HuH-7.5 (cell line): ENCODE measurements around the gene ARHGAP25.

Experiments used
- DNase-seq: peaks from one replicate; pipeline ENCODE4 v3.0.0; 2011; ENCODE audit warnings: low spot score

ARHGAP25 gene

GRCh38 chr2:68734688-68735525 is at the start of gene ARHGAP25:
ARHGAP25 (plus strand) TSS chr2:68734811; CDS start chr2:68735200, 389 bp downstream.
- no peak for DNase-seq

- no peak for DNase-seq
These were observed 48.4 kb upstream of the ARHGAP25 start for GRCh38 chr2:68686178-68686577.

- DNase-seq: no peak
These were observed 47.6 kb upstream of the ARHGAP25 start for GRCh38 chr2:68687018-68687417.

GRCh38 chr2:68689553-68690537 is 44.8 kb upstream of the ARHGAP25 start:
- no peak for DNase-seq

- DNase-seq: no peak
These were observed 43.8 kb upstream of the ARHGAP25 start for GRCh38 chr2:68690851-68691250.

GRCh38 chr2:68692511-68692910 is 42.1 kb upstream of the ARHGAP25 start:
- no peak for DNase-seq

- no peak for DNase-seq
These were observed 40.7 kb upstream of the ARHGAP25 start for GRCh38 chr2:68693951-68694350.

GRCh38 chr2:68695971-68696370 is 38.6 kb upstream of the ARHGAP25 start:
- no peak for DNase-seq

- DNase-seq: no peak
These were observed 38.1 kb upstream of the ARHGAP25 start for GRCh38 chr2:68696554-68696953.

- no peak for DNase-seq
These were observed 35.8 kb upstream of the ARHGAP25 start for GRCh38 chr2:68698567-68699377.

GRCh38 chr2:68700560-68700959 is 34.1 kb upstream of the ARHGAP25 start:
- DNase-seq: no peak

- DNase-seq: no peak
These were observed 28.0 kb upstream of the ARHGAP25 start for GRCh38 chr2:68706637-68707036.

- DNase-seq: no peak
These were observed 26.0 kb upstream of the ARHGAP25 start for GRCh38 chr2:68708629-68709028.

GRCh38 chr2:68709421-68709911 is 25.1 kb upstream of the ARHGAP25 start:
- DNase-seq: peak; percentile 25

- no peak for DNase-seq
These were observed 24.3 kb upstream of the ARHGAP25 start for GRCh38 chr2:68710336-68710735.

GRCh38 chr2:68710756-68711155 is 23.9 kb upstream of the ARHGAP25 start:
- no peak for DNase-seq

GRCh38 chr2:68714866-68715265 is 19.7 kb upstream of the ARHGAP25 start:
- no peak for DNase-seq

GRCh38 chr2:68715353-68716041 is 19.1 kb upstream of the ARHGAP25 start:
- DNase-seq: peak; percentile 52

GRCh38 chr2:68716604-68717304 is 17.9 kb upstream of the ARHGAP25 start:
- DNase-seq: no peak

GRCh38 chr2:68717305-68717661 is 17.3 kb upstream of the ARHGAP25 start:
- no peak for DNase-seq

GRCh38 chr2:68719912-68720311 is 14.7 kb upstream of the ARHGAP25 start:
- DNase-seq: no peak
